ENCODE results near the gene CACNA1G. TPM values are rescaled to one million over a fixed set of nuclear protein-coding genes. Genes with fewer than 3 reads are reported as not detected.

CACNA1G gene
- total RNA-seq, 3 donors from 2014 or later (not counting 1 experiment from before 2014, with no cell fraction given) = not detected

GRCh38 chr17:50659179-50659578 lies 98.7 kb downstream of the CACNA1G start:
- Mint-ChIP-seq H3K36me3 (no peaks in the 10 kb centered on the region), H3K9me3 (no peaks in the 10 kb centered on the region), H3K4me3 (no peak overlapping the region), H3K27me3 (ENCODE audit: low read depth in 2 of 2) (peaks cover 0 to 6% of the 10 kb centered on the region in 2 donors), H3K27ac (no peak overlapping the region), H3K4me1 (peaks cover 0 to 7% of the 10 kb centered on the region in 2 donors)
- intact Hi-C loops (cut with micrococcal nuclease) = no loop called here
- H3K4me3 ChIP-seq (ENCODE audit: low read length) = no peak overlapping the region
- WGBS (ENCODE audit: insufficient coverage) = 86% methylated on average over 10 of the region's 10 CpGs
- no peaks in the 10 kb centered on the region for H3K27me3 ChIP-seq (ENCODE audit: control insufficient read depth, insufficient read depth, low read length)
- H3K27ac ChIP-seq (ENCODE audit: low read length) = no peak overlapping the region
- no peaks in the 10 kb centered on the region for H3K9me3 ChIP-seq (ENCODE audit: control insufficient read depth, insufficient read depth, low read length)
- H3K4me1 ChIP-seq (ENCODE audit: control insufficient read depth, insufficient read depth, low read length) = no peaks in the 10 kb centered on the region
- H3K36me3 ChIP-seq (ENCODE audit: control insufficient read depth, insufficient read depth, low read length) = no peaks in the 10 kb centered on the region
- no peak for DNase-seq
- TF ChIP-seq, protein P1, sequence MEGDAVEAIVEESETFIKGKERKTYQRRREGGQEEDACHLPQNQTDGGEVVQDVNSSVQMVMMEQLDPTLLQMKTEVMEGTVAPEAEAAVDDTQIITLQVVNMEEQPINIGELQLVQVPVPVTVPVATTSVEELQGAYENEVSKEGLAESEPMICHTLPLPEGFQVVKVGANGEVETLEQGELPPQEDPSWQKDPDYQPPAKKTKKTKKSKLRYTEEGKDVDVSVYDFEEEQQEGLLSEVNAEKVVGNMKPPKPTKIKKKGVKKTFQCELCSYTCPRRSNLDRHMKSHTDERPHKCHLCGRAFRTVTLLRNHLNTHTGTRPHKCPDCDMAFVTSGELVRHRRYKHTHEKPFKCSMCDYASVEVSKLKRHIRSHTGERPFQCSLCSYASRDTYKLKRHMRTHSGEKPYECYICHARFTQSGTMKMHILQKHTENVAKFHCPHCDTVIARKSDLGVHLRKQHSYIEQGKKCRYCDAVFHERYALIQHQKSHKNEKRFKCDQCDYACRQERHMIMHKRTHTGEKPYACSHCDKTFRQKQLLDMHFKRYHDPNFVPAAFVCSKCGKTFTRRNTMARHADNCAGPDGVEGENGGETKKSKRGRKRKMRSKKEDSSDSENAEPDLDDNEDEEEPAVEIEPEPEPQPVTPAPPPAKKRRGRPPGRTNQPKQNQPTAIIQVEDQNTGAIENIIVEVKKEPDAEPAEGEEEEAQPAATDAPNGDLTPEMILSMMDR (IDR thresholded peaks at IDR 0.05) = no peak
- ATAC-seq = no peak

DNA sequence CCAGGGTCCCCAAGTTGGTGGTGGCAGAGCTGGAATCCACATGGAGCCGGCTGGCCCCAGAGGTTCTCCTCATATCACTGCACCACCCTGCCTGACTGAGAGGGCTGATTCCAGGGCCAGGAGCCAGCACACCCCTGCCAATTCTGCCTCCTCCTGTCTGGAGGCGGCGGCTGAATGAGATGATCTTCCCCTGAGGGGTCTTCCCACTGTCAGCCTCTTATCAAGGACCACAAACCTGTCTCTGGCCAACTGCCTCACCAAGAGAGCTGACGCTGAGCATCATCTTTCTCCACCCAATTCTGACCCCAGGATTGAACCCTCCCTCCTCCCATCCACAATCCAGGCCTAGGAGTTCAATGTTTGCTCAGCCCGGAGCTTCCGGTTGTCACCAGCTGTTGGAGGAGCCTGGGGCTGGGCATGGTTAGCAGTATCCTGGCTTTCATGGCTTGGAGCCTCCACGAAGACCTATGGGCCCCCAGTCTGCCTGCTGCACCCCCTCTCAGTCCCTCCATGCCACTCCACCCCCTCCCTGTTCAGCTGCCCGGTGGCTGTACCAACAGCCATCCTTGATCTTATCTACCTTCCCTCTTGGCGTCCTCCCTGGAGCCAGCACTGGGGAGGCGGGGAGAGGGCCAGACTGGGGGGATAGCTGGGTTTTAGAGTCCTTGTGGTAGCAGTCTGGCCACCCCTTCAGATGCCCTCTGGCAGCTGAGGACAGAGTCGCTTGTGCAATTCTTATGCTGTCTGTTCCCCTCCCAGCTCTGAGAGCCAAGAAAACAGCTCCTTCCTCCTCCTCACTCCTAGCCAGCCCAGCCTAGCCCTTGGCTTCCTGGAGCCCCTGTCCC lies 99.7 kb downstream of the CACNA1G start:
- Mint-ChIP-seq H3K27me3 (ENCODE audit: low read depth in 2 of 2) (peaks cover 0 to 6% of the 10 kb centered on the region in 2 donors), H3K27ac (no peak overlapping the region), H3K9me3 (no peaks in the 10 kb centered on the region), H3K36me3 (no peaks in the 10 kb centered on the region), H3K4me3 (no peak overlapping the region), H3K4me1 (peaks cover 0 to 7% of the 10 kb centered on the region in 2 donors)
- no peak overlapping the region for H3K4me3 ChIP-seq (ENCODE audit: low read length)
- H3K27me3 ChIP-seq (ENCODE audit: control insufficient read depth, insufficient read depth, low read length) = no peaks in the 10 kb centered on the region
- no peak for DNase-seq
- no peaks in the 10 kb centered on the region for H3K9me3 ChIP-seq (ENCODE audit: control insufficient read depth, insufficient read depth, low read length)
- intact Hi-C loops (cut with micrococcal nuclease) = no loop called here
- H3K4me1 ChIP-seq (ENCODE audit: control insufficient read depth, insufficient read depth, low read length) = no peaks in the 10 kb centered on the region
- no peak overlapping the region for H3K27ac ChIP-seq (ENCODE audit: low read length)
- ATAC-seq = no peak
- TF ChIP-seq, protein P1 (IDR thresholded peaks at IDR 0.05) = no peak
- H3K36me3 ChIP-seq (ENCODE audit: control insufficient read depth, insufficient read depth, low read length) = no peaks in the 10 kb centered on the region
- WGBS (ENCODE audit: insufficient coverage) = 68% methylated on average over 11 of the region's 11 CpGs

DNA sequence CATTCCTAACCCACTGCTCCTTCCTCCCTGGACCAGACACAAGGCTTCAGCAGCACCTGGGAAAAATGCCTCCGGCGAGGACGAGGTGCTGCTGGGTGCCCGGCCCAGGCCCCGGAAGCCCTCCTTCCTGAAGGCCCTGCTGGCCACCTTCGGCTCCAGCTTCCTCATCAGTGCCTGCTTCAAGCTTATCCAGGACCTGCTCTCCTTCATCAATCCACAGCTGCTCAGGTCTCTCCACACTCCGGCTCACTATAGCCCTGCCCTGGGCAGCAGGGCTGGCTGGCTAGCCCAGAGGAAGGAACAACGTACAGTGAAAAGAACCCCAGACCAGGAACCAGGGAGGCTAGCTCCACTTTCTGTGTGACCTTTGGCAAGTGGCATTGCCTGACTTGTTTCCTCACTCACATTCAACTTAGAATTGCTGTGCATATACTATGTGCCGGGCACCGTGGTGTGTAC lies 100.4 kb downstream of the CACNA1G start:
- no peak overlapping the region for H3K27ac ChIP-seq (ENCODE audit: low read length)
- no peaks in the 10 kb centered on the region for H3K9me3 ChIP-seq (ENCODE audit: control insufficient read depth, insufficient read depth, low read length)
- DNase-seq (no peak), ATAC-seq (no peak)
- no peaks in the 10 kb centered on the region for H3K27me3 ChIP-seq (ENCODE audit: control insufficient read depth, insufficient read depth, low read length)
- H3K27me3 Mint-ChIP-seq (ENCODE audit: low read depth in 2 of 2) = peaks cover 0 to 6% of the 10 kb centered on the region in 2 donors
- H3K4me3 Mint-ChIP-seq = no peak overlapping the region
- peaks cover 0 to 7% of the 10 kb centered on the region in 2 donors for H3K4me1 Mint-ChIP-seq
- H3K36me3 Mint-ChIP-seq = no peaks in the 10 kb centered on the region
- no peaks in the 10 kb centered on the region for H3K4me1 ChIP-seq (ENCODE audit: control insufficient read depth, insufficient read depth, low read length)
- 83% methylated on average over 10 of the region's 10 CpGs for WGBS (ENCODE audit: insufficient coverage)
- H3K36me3 ChIP-seq (ENCODE audit: control insufficient read depth, insufficient read depth, low read length) = no peaks in the 10 kb centered on the region
- intact Hi-C loops (cut with micrococcal nuclease) = no loop called here
- no peak overlapping the region for H3K4me3 ChIP-seq (ENCODE audit: low read length)
- TF ChIP-seq, protein P1 (IDR thresholded peaks at IDR 0.05) = no peak
- H3K9me3 Mint-ChIP-seq = no peaks in the 10 kb centered on the region
- no peak overlapping the region for H3K27ac Mint-ChIP-seq
